WTC11 (cell line): Measurements from ENCODE around the gene ARHGAP19. TPM values are rescaled to one million over a fixed set of nuclear protein-coding genes. Genes with fewer than 3 reads are reported as not detected.

Source experiments
- ATAC-seq: fragments of 200-7000 bp; cut with Tn5 transposase; 2 replicates; pipeline ENCODE4 v1.10.0; 2021; ENCODE audit warnings: mild to moderate bottlenecking, moderate library complexity
- CTCF ChIA-PET: fragments of 300-600 bp; sonication (Branson Sonifier 250); formaldehyde crosslinking; loops from one replicate; lab custom pipeline; 2021; ENCODE audit warnings: antibody characterized with exemption; lab: Charles Lee
- POLR2A ChIA-PET: fragments of 350-600 bp; sonication (Branson Sonifier 250); formaldehyde crosslinking; loops from one replicate; lab custom pipeline; 2021; ENCODE audit warnings: antibody characterized with exemption; lab: Charles Lee
- DNase-seq: peaks from one replicate; pipeline ENCODE4 v3.0.0; 2021; ENCODE audit warnings: low spot score
- H3K27ac Mint-ChIP-seq: 2 replicates; pipeline ENCODE4 v1.8.0; 2021; ENCODE audit warnings: mixed read lengths
- H3K27me3 Mint-ChIP-seq: 2 replicates; pipeline ENCODE4 v1.8.0; 2021; ENCODE audit warnings: low read depth, mild to moderate bottlenecking, moderate library complexity, mixed read lengths
- H3K36me3 Mint-ChIP-seq: 2 replicates; pipeline ENCODE4 v1.8.0; 2021; ENCODE audit warnings: mixed read lengths
- H3K4me1 Mint-ChIP-seq: 2 replicates; pipeline ENCODE4 v1.8.0; 2022; ENCODE audit warnings: mixed read lengths
- H3K4me3 Mint-ChIP-seq: 2 replicates; pipeline ENCODE4 v1.8.0; 2021; ENCODE audit warnings: mild to moderate bottlenecking, moderate library complexity, mixed read lengths
- H3K9me3 Mint-ChIP-seq: 2 replicates; pipeline ENCODE4 v1.8.0; 2021; ENCODE audit warnings: mixed read lengths
- E2F4 ChIP-seq: sonication (generic); formaldehyde crosslinking; IDR thresholded peaks from 2 replicates; pipeline ENCODE4 v1.8.1; 2022; ENCODE audit warnings: low read depth, mild to moderate bottlenecking, moderate library complexity, missing genetic modification reagents, borderline replicate concordance
- FOXP1 ChIP-seq: sonication (generic); formaldehyde crosslinking; IDR thresholded peaks from 2 replicates; pipeline ENCODE4 v1.8.0; 2022; ENCODE audit warnings: missing genetic modification reagents, mild to moderate bottlenecking, moderate library complexity, borderline replicate concordance
- GTF2I ChIP-seq: fragments of 250-450 bp; sonication (Bioruptor Pico); conservative IDR thresholded peaks from 2 replicates; pipeline ENCODE4 v1.4.0; 2021; ENCODE audit warnings: mild to moderate bottlenecking
- JUN ChIP-seq: sonication (generic); formaldehyde crosslinking; IDR thresholded peaks from 2 replicates; pipeline ENCODE4 v1.8.0; 2023; ENCODE audit warnings: mild to moderate bottlenecking, missing genetic modification reagents
- MXD4 ChIP-seq: fragments of 250-450 bp; sonication (Bioruptor Pico); IDR thresholded peaks from 2 replicates; pipeline ENCODE4 v1.8.0; 2021; ENCODE audit warnings: mild to moderate bottlenecking, moderate library complexity, borderline replicate concordance
- PRDM15 ChIP-seq: sonication (generic); formaldehyde crosslinking; IDR thresholded peaks from 2 replicates; pipeline ENCODE4 v1.8.0; 2022; ENCODE audit warnings: missing genetic modification reagents
- PRRX2 ChIP-seq: fragments of 250-450 bp; sonication (Bioruptor Pico); IDR thresholded peaks from 2 replicates; pipeline ENCODE4 v1.8.0; 2021; ENCODE audit warnings: mild to moderate bottlenecking
- RORB ChIP-seq: fragments of 250-450 bp; sonication (Bioruptor Pico); IDR thresholded peaks from 2 replicates; pipeline ENCODE4 v1.9.0; 2021; ENCODE audit warnings: mild to moderate bottlenecking
- ZBTB43 ChIP-seq: sonication (generic); formaldehyde crosslinking; IDR thresholded peaks from 2 replicates; pipeline ENCODE4 v1.8.1; 2023; ENCODE audit warnings: mild to moderate bottlenecking, missing genetic modification reagents
- ZNF263 ChIP-seq: sonication (generic); formaldehyde crosslinking; IDR thresholded peaks from 2 replicates; pipeline ENCODE4 v1.8.1; 2022; ENCODE audit warnings: low read depth, mild to moderate bottlenecking, moderate library complexity, missing genetic modification reagents
- ZNF425 ChIP-seq: fragments of 250-450 bp; sonication (Bioruptor Pico); conservative IDR thresholded peaks from 2 replicates; pipeline ENCODE4 v1.9.0; 2021; ENCODE audit warnings: mild to moderate bottlenecking
- ZNF671 ChIP-seq: fragments of 250-450 bp; sonication (Bioruptor Pico); IDR thresholded peaks from 2 replicates; pipeline ENCODE4 v1.8.0; 2021; ENCODE audit warnings: mild to moderate bottlenecking
- total RNA-seq: library from RNA; stranded (reverse); gene quantifications from 3 replicates; pipeline ENCODE4 v1.2.3, GENCODE V29; 2021
- TF ChIP-seq, protein P1 (sequence below): sonication (generic); formaldehyde crosslinking; IDR thresholded peaks from 2 replicates; pipeline ENCODE4 v1.8.1; 2022; ENCODE audit warnings: low read depth, missing genetic modification reagents, borderline replicate concordance
- TF ChIP-seq, protein P2 (sequence below): sonication (generic); formaldehyde crosslinking; IDR thresholded peaks from 2 replicates; pipeline ENCODE4 v1.8.0; 2022; ENCODE audit warnings: mild to moderate bottlenecking, missing genetic modification reagents
- TF ChIP-seq, protein P3 (sequence below): fragments of 250-450 bp; sonication (Bioruptor Pico); IDR thresholded peaks from 2 replicates; pipeline ENCODE4 v1.9.0; 2021; ENCODE audit warnings: mild to moderate bottlenecking, borderline replicate concordance

ARHGAP19 gene
- total RNA-seq, 1 experiment from 2014 or later = 42.2 TPM

GRCh38 chr10:97270523-97271154, 21.8 kb downstream of the ARHGAP19 start:
- Mint-ChIP-seq H3K4me1 (peaks cover 27% of the 10 kb centered on the region), H3K27me3 (no peaks in the 10 kb centered on the region), H3K9me3 (peaks cover 30% of the 10 kb centered on the region), H3K27ac (peak overlapping the region; percentile 65; the same call in 1 of the 2 replicates), H3K4me3 (no peak overlapping the region)
- ChIA-PET CTCF (interaction anchor here (1.2 kb wide), 1 partner anchor 8 kb away, joined by 7 read pairs; no protein-coding TSS in a partner anchor), POLR2A (no interaction called here)
- no peak for DNase-seq
- TF ChIP-seq ZNF263 (CRISPR knock-in tag) = no peak
- TF ChIP-seq ZNF671 = no peak
- TF ChIP-seq ZBTB43 (CRISPR knock-in tag) = no peak
- no peak for TF ChIP-seq PRRX2
- TF ChIP-seq, all 79 proteins: peak for 0
- peaks cover 28% of the 10 kb centered on the region for H3K36me3 Mint-ChIP-seq
- peak; percentile 32; the same call in 1 of the 2 replicates for ATAC-seq

GRCh38 chr10:97267671-97268070, 24.8 kb downstream of the ARHGAP19 start:
- ChIA-PET POLR2A (interaction anchor here (0.9 kb wide), 1 partner anchor 60 kb away, joined by 8 read pairs; no protein-coding TSS in a partner anchor), CTCF (interaction anchor here (1.9 kb wide), 1 partner anchor 11 kb away, joined by 12 read pairs; no protein-coding TSS in a partner anchor)
- peak overlapping the region; percentile 65 for H3K27ac Mint-ChIP-seq
- peak; percentile 83 for ATAC-seq
- H3K27me3 Mint-ChIP-seq = no peaks in the 10 kb centered on the region
- DNase-seq = peak; percentile 36
- H3K4me3 Mint-ChIP-seq = peak overlapping the region; percentile 26
- H3K9me3 Mint-ChIP-seq = peaks cover 30% of the 10 kb centered on the region
- peaks cover 33% of the 10 kb centered on the region for H3K4me1 Mint-ChIP-seq
- H3K36me3 Mint-ChIP-seq = peaks cover 35% of the 10 kb centered on the region
- TF ChIP-seq JUN = no peak
- TF ChIP-seq E2F4 = no peak
- no peak for TF ChIP-seq ZNF425 (CRISPR knock-in tag)
- TF ChIP-seq, protein P1, sequence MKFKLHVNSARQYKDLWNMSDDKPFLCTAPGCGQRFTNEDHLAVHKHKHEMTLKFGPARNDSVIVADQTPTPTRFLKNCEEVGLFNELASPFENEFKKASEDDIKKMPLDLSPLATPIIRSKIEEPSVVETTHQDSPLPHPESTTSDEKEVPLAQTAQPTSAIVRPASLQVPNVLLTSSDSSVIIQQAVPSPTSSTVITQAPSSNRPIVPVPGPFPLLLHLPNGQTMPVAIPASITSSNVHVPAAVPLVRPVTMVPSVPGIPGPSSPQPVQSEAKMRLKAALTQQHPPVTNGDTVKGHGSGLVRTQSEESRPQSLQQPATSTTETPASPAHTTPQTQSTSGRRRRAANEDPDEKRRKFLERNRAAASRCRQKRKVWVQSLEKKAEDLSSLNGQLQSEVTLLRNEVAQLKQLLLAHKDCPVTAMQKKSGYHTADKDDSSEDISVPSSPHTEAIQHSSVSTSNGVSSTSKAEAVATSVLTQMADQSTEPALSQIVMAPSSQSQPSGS (CRISPR knock-in tag) = no peak
- TF ChIP-seq RORB (CRISPR knock-in tag) = no peak
- no peak for TF ChIP-seq GTF2I (CRISPR knock-in tag)
- TF ChIP-seq, protein P2, sequence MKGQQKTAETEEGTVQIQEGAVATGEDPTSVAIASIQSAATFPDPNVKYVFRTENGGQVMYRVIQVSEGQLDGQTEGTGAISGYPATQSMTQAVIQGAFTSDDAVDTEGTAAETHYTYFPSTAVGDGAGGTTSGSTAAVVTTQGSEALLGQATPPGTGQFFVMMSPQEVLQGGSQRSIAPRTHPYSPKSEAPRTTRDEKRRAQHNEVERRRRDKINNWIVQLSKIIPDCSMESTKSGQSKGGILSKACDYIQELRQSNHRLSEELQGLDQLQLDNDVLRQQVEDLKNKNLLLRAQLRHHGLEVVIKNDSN (CRISPR knock-in tag) = no peak
- TF ChIP-seq, protein P3, sequence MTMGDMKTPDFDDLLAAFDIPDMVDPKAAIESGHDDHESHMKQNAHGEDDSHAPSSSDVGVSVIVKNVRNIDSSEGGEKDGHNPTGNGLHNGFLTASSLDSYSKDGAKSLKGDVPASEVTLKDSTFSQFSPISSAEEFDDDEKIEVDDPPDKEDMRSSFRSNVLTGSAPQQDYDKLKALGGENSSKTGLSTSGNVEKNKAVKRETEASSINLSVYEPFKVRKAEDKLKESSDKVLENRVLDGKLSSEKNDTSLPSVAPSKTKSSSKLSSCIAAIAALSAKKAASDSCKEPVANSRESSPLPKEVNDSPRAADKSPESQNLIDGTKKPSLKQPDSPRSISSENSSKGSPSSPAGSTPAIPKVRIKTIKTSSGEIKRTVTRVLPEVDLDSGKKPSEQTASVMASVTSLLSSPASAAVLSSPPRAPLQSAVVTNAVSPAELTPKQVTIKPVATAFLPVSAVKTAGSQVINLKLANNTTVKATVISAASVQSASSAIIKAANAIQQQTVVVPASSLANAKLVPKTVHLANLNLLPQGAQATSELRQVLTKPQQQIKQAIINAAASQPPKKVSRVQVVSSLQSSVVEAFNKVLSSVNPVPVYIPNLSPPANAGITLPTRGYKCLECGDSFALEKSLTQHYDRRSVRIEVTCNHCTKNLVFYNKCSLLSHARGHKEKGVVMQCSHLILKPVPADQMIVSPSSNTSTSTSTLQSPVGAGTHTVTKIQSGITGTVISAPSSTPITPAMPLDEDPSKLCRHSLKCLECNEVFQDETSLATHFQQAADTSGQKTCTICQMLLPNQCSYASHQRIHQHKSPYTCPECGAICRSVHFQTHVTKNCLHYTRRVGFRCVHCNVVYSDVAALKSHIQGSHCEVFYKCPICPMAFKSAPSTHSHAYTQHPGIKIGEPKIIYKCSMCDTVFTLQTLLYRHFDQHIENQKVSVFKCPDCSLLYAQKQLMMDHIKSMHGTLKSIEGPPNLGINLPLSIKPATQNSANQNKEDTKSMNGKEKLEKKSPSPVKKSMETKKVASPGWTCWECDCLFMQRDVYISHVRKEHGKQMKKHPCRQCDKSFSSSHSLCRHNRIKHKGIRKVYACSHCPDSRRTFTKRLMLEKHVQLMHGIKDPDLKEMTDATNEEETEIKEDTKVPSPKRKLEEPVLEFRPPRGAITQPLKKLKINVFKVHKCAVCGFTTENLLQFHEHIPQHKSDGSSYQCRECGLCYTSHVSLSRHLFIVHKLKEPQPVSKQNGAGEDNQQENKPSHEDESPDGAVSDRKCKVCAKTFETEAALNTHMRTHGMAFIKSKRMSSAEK (CRISPR knock-in tag) = no peak
- no peak for TF ChIP-seq PRDM15 (CRISPR knock-in tag)
- no peak for TF ChIP-seq MXD4 (CRISPR knock-in tag)
- TF ChIP-seq FOXP1 (CRISPR knock-in tag) = no peak
